Smooth muscle cell of the brain vasculature (primary cell): ENCODE measurements around the gene ZNF345.

Experiments used
- DNase-seq: peaks from one replicate; pipeline ENCODE4 v3.0.0-alpha.2; 2012; ENCODE audit warnings: low read depth, low spot score

Gene ZNF345

DNA sequence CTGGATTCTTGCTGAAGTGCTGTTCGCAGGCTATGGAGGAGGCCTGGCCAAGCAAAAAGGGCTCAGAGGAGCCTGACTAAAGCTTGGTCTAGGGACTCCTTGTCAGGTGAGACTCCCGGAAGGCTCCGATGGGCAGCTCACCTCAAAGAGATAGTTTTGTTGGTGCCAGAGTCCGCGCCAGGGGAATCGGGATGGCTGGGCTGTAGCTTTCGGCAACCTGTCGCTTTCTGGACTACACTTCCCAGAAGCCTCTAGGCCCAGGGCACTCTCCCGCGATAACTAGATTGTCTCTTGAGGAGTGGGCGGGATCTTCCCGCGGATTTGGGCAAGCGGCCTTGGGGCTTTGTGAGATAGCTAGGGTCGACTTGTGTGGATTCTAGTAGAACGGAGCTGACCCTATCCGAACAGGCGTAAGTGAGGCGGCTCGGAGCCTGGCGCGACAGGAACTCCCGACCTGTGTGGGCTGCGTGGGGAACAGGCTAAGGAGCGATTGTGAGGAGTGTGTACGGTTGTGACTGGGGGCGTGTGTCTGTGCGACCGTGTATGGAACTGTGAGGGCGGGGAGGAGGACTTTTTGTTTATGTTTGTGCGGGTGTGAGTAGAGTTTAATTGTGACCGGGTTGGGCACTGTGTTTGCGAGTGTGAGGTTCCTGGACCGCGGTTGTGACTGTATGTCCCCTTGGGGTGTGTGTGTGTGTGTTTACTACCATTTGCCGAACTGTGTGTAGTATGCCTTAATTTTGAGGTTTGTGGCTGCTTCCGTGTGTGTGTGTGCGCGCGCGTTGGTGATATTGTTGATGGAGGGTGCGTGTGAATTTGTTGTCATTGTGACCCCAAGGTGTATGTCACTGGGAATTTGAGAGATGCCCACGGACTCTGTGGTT is at the start of gene ZNF345:
Gene ZNF345 (plus strand): TSS at position 318 of the 884 bp plus-strand sequence. CDS start 25,955 bp downstream, outside the sequence.
- DNase-seq = peak; percentile 82

GRCh38 chr19:36805364-36805763 is 45.3 kb upstream of the ZNF345 start:
- DNase-seq = no peak

DNA sequence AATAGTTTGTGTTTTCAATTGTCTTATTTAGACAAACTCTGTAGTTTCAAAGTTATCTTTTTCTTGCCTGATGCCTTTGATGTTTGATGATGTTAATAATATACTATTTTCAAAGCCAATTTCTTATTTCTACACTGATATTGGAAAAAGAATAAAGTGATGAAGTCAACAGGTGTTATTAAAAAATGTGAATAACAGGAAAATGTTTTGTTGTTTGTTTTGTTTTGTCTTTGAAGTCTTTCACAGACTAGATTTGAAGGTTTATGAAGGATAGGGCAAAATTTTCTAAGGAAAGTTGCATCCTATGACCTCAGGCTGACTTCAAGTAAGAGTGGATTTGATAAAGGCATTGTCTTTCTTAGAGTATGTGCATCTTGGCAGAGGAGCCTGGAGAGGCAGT is 43.6 kb upstream of the ZNF345 start:
- DNase-seq = no peak

- no peak for DNase-seq
Observed at GRCh38 chr19:36819130-36819630, 31.5 kb upstream of the ZNF345 start.

DNA sequence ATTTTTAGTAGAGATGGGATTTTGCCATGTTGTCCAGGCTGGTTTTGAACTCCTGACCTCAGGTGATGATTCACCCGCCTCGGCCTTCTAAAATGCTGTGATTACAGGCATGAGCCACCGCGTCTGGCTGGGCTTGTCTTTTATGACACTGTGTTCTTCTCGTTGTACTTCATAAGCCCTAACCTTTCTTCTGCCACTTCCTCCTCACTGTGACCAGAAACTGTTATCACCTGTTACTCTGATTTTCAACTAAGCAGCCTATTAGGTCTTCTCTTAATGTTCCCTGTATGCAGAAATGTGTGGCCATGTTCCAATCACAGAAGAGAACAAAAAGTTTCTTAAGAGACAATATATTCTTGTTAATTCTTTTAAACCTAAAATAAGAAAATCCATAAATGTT is 28.9 kb upstream of the ZNF345 start:
- DNase-seq = no peak

GRCh38 chr19:36833430-36833829 is 17.2 kb upstream of the ZNF345 start:
- DNase-seq = no peak

- DNase-seq = no peak
Observed at GRCh38 chr19:36837176-36837905, 13.3 kb upstream of the ZNF345 start.

GRCh38 chr19:36837906-36838783 is 12.5 kb upstream of the ZNF345 start, which contains the start of gene ZNF790:
Gene ZNF790 (minus strand): TSS chr19:36838387. CDS start chr19:36825619, 12,768 bp downstream.
- DNase-seq = peak; percentile 66

GRCh38 chr19:36838784-36839324 is 11.8 kb upstream of the ZNF345 start:
- DNase-seq = no peak

DNA sequence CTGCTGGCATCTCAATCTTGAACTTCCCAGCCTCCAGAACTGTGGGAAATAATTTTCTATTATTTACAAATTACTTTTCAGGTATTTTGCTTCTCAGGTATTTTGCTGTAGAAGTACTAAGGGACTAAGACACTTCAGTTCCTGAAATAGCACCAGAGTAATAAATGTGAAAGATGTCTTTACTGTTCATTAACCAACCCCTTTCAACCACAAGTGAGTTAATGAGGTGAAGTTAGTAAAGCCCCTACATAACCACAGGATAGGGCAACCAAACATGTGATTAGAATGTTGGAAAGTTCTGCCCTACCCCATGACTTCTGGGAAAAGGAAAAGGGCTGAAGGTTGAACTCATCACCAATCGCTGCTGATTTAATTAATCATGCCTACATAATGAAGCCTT is 2.7 kb upstream of the ZNF345 start:
- no peak for DNase-seq

GRCh38 chr19:36849701-36850558 is 746 bp upstream of the ZNF345 start:
- DNase-seq = peak; percentile 69

DNA sequence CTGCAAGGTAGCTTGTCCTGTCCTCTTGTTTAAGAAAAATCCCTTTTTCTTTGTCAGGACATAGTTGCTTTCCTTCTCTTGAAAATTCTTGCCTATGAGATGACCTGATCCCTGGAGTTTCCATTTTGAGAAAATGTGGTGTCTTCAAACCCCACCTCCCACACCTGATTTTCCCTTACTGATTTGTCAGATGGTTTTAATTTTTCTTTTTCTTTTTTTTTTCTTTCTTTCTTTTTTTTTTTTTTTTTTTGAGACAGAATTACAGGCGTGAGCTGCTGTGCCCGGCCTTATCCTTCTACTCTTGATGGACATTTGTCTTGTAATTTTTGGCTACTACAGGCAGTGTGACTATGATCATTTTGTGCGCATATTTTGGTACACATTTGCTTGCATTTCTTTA is 1.2 kb downstream of the ZNF345 start:
- no peak for DNase-seq

DNA sequence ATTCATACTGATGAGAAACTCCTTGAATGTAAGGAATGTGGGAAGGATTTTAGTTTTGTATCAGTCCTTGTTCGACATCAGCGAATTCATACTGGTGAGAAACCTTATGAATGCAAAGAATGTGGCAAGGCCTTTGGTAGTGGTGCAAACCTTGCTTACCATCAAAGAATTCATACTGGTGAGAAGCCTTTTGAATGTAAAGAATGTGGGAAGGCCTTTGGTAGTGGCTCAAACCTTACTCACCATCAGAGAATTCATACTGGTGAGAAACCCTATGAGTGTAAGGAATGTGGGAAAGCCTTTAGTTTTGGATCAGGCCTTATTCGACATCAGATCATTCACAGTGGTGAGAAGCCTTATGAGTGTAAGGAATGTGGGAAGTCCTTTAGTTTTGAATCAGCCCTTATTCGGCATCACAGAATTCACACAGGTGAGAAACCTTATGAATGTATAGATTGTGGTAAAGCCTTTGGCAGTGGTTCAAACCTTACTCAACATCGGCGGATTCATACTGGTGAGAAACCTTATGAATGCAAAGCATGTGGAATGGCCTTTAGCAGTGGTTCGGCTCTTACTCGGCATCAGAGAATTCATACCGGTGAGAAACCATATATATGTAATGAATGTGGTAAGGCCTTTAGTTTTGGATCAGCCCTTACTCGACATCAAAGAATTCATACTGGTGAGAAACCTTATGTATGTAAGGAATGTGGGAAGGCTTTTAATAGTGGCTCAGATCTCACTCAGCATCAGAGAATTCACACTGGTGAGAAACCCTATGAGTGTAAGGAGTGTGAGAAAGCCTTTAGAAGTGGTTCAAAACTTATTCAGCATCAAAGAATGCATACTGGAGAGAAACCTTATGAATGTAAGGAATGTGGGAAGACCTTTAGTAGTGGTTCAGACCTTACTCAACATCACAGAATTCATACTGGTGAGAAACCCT is 26.6 kb downstream of the ZNF345 start:
- no peak for DNase-seq

- DNase-seq = no peak
Observed at GRCh38 chr19:36891768-36892357, 41.2 kb downstream of the ZNF345 start.

- DNase-seq = no peak
Observed at GRCh38 chr19:36894849-36895383, 44.2 kb downstream of the ZNF345 start.

GRCh38 chr19:36898422-36898821 is 47.7 kb downstream of the ZNF345 start:
- no peak for DNase-seq

GRCh38 chr19:36915992-36916830 is 65.5 kb downstream of the ZNF345 start, which contains the start of the genes ZNF568 and ZNF829:
Gene ZNF568 (plus strand): TSS chr19:36916332. CDS start chr19:36922771, 6,439 bp downstream.
Gene ZNF829 (minus strand): TSS chr19:36916291. CDS start chr19:36915167, 1,124 bp downstream.
- peak; percentile 50 for DNase-seq
